Stimulated activated naive B cell treated with anti-CD40 and anti-IgM and Interleukin-4, amounts not matched to agents 10 μg/mL and 1 μg/mL and 100 μg/mL, for 72 hours (primary cell): ENCODE data around the gene KPNB1.
A peak's percentile ranks its signal among the peaks of the same experiment; 100 is the strongest.

ENCODE experiments used
- ATAC-seq, 2 donors: fragments of 150-1000 bp; cut with Tn5 transposase; replicated peaks; 2 replicates each; pipeline ENCODE4 v1.10.0; 2021; ENCODE audit warnings: moderate library complexity in 1 of 2
- DNase-seq: peaks from one replicate; pipeline ENCODE4 v3.0.0; 2021
- H3K27ac Mint-ChIP-seq: one replicate; pipeline ENCODE4 v1.8.0; 2022; ENCODE audit warnings: mild to moderate bottlenecking, mixed read lengths
- H3K27me3 Mint-ChIP-seq, 2 donors: one replicate each; pipeline ENCODE4 v1.8.0; 2022; ENCODE audit warnings: mixed read lengths in 2 of 2
- H3K36me3 Mint-ChIP-seq, 2 donors: one replicate each; pipeline ENCODE4 v1.8.0; 2022; ENCODE audit warnings: mixed read lengths in 2 of 2, mild to moderate bottlenecking in 1 of 2
- H3K4me1 Mint-ChIP-seq, 2 donors: one replicate each; pipeline ENCODE4 v1.8.0; 2022; ENCODE audit warnings: mixed read lengths in 2 of 2, mild to moderate bottlenecking in 1 of 2
- H3K4me3 Mint-ChIP-seq, 2 donors: one replicate each; pipeline ENCODE4 v1.8.0; 2022; ENCODE audit warnings: mild to moderate bottlenecking in 2 of 2, mixed read lengths in 2 of 2, moderate library complexity in 1 of 2
- H3K9me3 Mint-ChIP-seq, 2 donors: one replicate each; pipeline ENCODE4 v1.8.0; 2022; ENCODE audit warnings: mixed read lengths in 2 of 2, mild to moderate bottlenecking in 1 of 2

Gene KPNB1

GRCh38 chr17:47650525-47651522 lies 1.1 kb downstream of the KPNB1 start:
- H3K36me3 Mint-ChIP-seq, result peaks cover 26 to 47% of the 10 kb centered on the region in 2 donors
- peak; percentile 62 to 68 for ATAC-seq

GRCh38 chr17:47651704-47652103 lies 2.0 kb downstream of the KPNB1 start:
- Mint-ChIP-seq H3K27ac (no peak overlapping the region), H3K4me1 (peaks cover 22 to 68% of the 10 kb centered on the region in 2 donors), H3K36me3 (peaks cover 30 to 53% of the 10 kb centered on the region in 2 donors), H3K9me3 (no peaks in the 10 kb centered on the region), H3K27me3 (no peaks in the 10 kb centered on the region), H3K4me3 (peak overlapping the region; percentile 93 to 99)
- DNase-seq (no peak), ATAC-seq (no peak)

More at GRCh38 chr17:47650525-47651522, 1.1 kb downstream of the KPNB1 start:
- H3K9me3 Mint-ChIP-seq, result no peaks in the 10 kb centered on the region
- no peaks in the 10 kb centered on the region for H3K27me3 Mint-ChIP-seq
- H3K4me3 Mint-ChIP-seq, result peak overlapping the region; percentile 93 to 99
- peak overlapping the region; percentile 99 for H3K27ac Mint-ChIP-seq
- DNase-seq, result peak; percentile 96
- peaks cover 19 to 60% of the 10 kb centered on the region in 2 donors for H3K4me1 Mint-ChIP-seq

GRCh38 chr17:47652570-47652969 lies 2.9 kb downstream of the KPNB1 start:
- Mint-ChIP-seq H3K27me3 (no peaks in the 10 kb centered on the region), H3K27ac (peak overlapping the region; percentile 14), H3K9me3 (no peaks in the 10 kb centered on the region), H3K4me3 (peak overlapping the region; percentile 25 to 56), H3K36me3 (peaks cover 31 to 57% of the 10 kb centered on the region in 2 donors), H3K4me1 (peaks cover 22 to 69% of the 10 kb centered on the region in 2 donors)
- DNase-seq (no peak), ATAC-seq (no peak)

DNA sequence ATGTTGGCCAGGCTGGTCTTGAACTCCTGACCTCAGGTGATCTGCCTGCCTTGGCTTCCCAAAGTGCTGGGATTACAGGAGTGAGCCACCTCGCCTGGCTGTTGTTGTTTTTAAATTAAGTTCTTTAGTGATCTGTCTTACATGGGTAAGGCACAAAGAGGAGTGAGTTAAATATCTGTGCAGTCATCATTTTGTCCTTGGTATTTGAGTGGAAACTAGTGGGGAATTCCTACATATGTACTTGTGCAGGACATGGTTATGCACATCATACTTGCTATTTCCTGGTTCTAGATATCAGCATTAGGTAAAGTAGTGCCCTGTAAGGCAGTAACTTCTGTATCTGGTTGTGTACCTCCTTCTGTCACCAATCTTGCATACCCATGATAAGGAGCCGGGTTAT lies 3.7 kb downstream of the KPNB1 start:
- H3K27me3 Mint-ChIP-seq, result no peaks in the 10 kb centered on the region

DNA sequence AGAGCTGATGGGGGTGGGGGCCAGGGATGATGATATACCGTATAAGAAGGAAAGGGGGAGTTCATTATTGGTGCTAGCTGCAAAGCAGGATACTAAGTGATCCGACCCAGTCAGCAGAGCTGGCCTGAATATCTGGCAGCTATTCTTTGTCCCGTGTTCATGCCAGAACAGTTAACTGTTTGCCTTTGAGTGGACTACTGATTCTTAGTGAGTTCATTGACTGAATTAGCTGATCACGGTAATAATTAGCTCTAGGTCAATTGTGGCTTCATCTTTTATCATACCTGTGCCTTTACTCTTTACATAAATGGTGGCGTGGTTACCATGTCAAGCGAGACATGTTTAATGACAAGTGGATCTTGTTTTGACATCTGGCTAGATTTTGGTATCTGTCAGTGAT lies 5.3 kb downstream of the KPNB1 start:
- Mint-ChIP-seq H3K4me3 (no peak overlapping the region), H3K9me3 (no peaks in the 10 kb centered on the region), H3K27ac (no peak overlapping the region), H3K36me3 (peaks cover 36 to 61% of the 10 kb centered on the region in 2 donors), H3K27me3 (no peaks in the 10 kb centered on the region), H3K4me1 (peaks cover 22 to 67% of the 10 kb centered on the region in 2 donors)
- DNase-seq, result no peak
- ATAC-seq, result no peak

More for the DNA sequence above, 3.7 kb downstream of the KPNB1 start:
- Mint-ChIP-seq H3K36me3 (peaks cover 33 to 62% of the 10 kb centered on the region in 2 donors), H3K4me3 (peak overlapping the region; percentile 59 to 68), H3K27ac (peak overlapping the region; percentile 77), H3K9me3 (no peaks in the 10 kb centered on the region), H3K4me1 (peaks cover 24 to 68% of the 10 kb centered on the region in 2 donors)
- no peak for DNase-seq
- no peak for ATAC-seq

GRCh38 chr17:47660064-47660492 lies 10.4 kb downstream of the KPNB1 start:
- peaks cover 33 to 42% of the 10 kb centered on the region in 2 donors for H3K36me3 Mint-ChIP-seq
- H3K4me3 Mint-ChIP-seq, result peak overlapping the region; percentile 46 to 60
- no peak for DNase-seq
- H3K27ac Mint-ChIP-seq, result peak overlapping the region; percentile 77
- no peaks in the 10 kb centered on the region for H3K9me3 Mint-ChIP-seq
- ATAC-seq, result peak; percentile 80 to 85
- no peaks in the 10 kb centered on the region for H3K27me3 Mint-ChIP-seq
- peaks cover 22 to 68% of the 10 kb centered on the region in 2 donors for H3K4me1 Mint-ChIP-seq

DNA sequence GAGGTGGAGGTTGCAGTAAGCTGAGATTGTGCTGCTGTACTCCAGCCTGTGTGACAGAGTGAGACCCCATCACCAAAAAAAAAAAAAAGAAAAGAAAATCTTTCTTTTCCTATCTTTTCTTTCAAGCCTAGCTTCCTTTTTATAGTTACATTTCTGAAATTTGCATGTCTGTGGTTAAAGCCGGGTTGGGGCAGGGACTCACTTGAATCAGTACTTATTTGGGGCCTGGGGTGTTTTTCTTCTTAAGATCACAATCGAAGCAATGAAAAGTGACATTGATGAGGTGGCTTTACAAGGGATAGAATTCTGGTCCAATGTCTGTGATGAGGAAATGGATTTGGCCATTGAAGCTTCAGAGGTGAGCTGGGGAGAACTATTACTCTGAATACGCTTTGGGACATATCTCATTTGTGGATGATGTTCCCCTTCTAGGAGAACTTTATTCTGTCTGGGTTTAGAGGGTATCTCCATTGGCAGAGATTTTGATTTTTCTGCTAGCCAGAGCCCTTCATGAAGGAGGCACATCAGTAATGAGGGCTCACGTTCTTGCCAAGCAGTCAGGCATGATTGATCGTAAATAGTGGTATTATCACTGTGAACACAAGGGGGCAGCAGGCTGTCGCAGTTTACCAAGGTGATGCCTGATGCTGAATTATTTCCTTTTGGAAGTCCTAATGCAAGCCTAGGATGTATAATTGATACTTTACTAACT lies 14.3 kb downstream of the KPNB1 start:
- Mint-ChIP-seq H3K36me3 (peaks cover 28 to 34% of the 10 kb centered on the region in 2 donors), H3K4me1 (peaks cover 16 to 38% of the 10 kb centered on the region in 2 donors), H3K4me3 (peak overlapping the region; percentile 36 to 54), H3K9me3 (no peaks in the 10 kb centered on the region), H3K27me3 (no peaks in the 10 kb centered on the region), H3K27ac (peak overlapping the region; percentile 76)
- ATAC-seq (peak; percentile 73 to 82), DNase-seq (peak; percentile 43)

- peaks cover 15 to 34% of the 10 kb centered on the region in 2 donors for H3K4me1 Mint-ChIP-seq
Measured at GRCh38 chr17:47664624-47664941, 14.9 kb downstream of the KPNB1 start.

DNA sequence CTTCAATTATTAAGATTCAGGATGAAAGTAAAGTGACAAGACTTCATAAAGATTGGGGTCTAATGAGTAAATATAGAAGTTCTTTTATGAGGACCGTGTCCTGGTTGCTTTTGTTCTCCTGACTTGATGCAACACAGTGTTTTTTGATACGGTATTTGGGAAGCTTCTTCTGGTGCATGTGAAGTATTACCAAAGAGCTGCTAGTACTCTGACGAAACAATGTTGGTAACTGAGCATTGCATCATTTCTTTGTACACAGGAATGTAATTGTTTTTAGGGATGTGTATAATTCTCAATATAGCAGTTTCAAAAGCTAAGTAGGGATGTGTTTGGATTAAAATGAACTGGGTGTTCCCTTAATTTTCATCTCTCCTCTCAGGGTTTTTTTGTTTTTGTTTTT lies 15.9 kb downstream of the KPNB1 start:
- H3K27ac Mint-ChIP-seq, result no peak overlapping the region
- H3K36me3 Mint-ChIP-seq, result peaks cover 37 to 40% of the 10 kb centered on the region in 2 donors
- peaks cover 17 to 32% of the 10 kb centered on the region in 2 donors for H3K4me1 Mint-ChIP-seq
- no peak overlapping the region for H3K4me3 Mint-ChIP-seq
- no peak for DNase-seq
- no peaks in the 10 kb centered on the region for H3K27me3 Mint-ChIP-seq
- ATAC-seq, result no peak
- no peaks in the 10 kb centered on the region for H3K9me3 Mint-ChIP-seq

More at GRCh38 chr17:47664624-47664941, 14.9 kb downstream of the KPNB1 start:
- DNase-seq (no peak), ATAC-seq (no peak)
- Mint-ChIP-seq H3K4me3 (peak overlapping the region in 1 of 2 donors; percentile 54), H3K27me3 (no peaks in the 10 kb centered on the region), H3K36me3 (peaks cover 29 to 34% of the 10 kb centered on the region in 2 donors), H3K27ac (no peak overlapping the region), H3K9me3 (no peaks in the 10 kb centered on the region)

DNA sequence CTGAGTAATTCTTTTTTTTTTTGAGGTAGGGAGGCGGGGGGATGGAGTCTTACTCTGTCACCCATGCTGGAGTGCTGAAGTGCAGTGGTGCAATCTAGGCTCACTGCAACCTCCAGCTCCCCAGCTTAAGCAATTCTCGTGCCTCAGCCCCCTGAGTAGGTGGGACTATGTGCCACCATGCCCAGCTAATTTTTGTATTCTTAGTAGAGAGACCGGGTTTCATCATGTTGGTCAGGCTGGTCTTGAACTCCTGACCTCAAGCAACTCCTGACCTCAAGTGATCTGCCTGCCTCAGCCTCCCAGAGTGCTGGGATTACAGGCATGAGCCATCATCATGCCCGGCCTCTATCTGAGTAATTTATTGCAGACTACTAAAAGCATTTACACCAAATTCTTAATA lies 19.4 kb downstream of the KPNB1 start:
- no peaks in the 10 kb centered on the region for H3K9me3 Mint-ChIP-seq
- no peaks in the 10 kb centered on the region for H3K27me3 Mint-ChIP-seq
- no peak overlapping the region for H3K4me3 Mint-ChIP-seq
- peaks cover 10 to 13% of the 10 kb centered on the region in 2 donors for H3K4me1 Mint-ChIP-seq
- ATAC-seq (no peak), DNase-seq (no peak)
- H3K27ac Mint-ChIP-seq, result no peak overlapping the region
- H3K36me3 Mint-ChIP-seq, result peaks cover 40 to 44% of the 10 kb centered on the region in 2 donors

- H3K27me3 Mint-ChIP-seq, result no peaks in the 10 kb centered on the region
- H3K27ac Mint-ChIP-seq, result peak overlapping the region; percentile 16
- peaks cover 7% of the 10 kb centered on the region in 2 donors for H3K4me1 Mint-ChIP-seq
- H3K36me3 Mint-ChIP-seq, result peaks cover 38 to 49% of the 10 kb centered on the region in 2 donors
- H3K4me3 Mint-ChIP-seq, result no peak overlapping the region
- DNase-seq (no peak), ATAC-seq (no peak)
- no peaks in the 10 kb centered on the region for H3K9me3 Mint-ChIP-seq
Measured at GRCh38 chr17:47670064-47670463, 20.3 kb downstream of the KPNB1 start.

- Mint-ChIP-seq H3K4me1 (peaks cover 4 to 7% of the 10 kb centered on the region in 2 donors), H3K27me3 (no peaks in the 10 kb centered on the region), H3K27ac (peak overlapping the region; percentile 47), H3K4me3 (no peak overlapping the region), H3K9me3 (no peaks in the 10 kb centered on the region), H3K36me3 (peaks cover 34 to 63% of the 10 kb centered on the region in 2 donors)
- ATAC-seq (no peak), DNase-seq (no peak)
Measured at GRCh38 chr17:47674499-47674898, 24.8 kb downstream of the KPNB1 start.

DNA sequence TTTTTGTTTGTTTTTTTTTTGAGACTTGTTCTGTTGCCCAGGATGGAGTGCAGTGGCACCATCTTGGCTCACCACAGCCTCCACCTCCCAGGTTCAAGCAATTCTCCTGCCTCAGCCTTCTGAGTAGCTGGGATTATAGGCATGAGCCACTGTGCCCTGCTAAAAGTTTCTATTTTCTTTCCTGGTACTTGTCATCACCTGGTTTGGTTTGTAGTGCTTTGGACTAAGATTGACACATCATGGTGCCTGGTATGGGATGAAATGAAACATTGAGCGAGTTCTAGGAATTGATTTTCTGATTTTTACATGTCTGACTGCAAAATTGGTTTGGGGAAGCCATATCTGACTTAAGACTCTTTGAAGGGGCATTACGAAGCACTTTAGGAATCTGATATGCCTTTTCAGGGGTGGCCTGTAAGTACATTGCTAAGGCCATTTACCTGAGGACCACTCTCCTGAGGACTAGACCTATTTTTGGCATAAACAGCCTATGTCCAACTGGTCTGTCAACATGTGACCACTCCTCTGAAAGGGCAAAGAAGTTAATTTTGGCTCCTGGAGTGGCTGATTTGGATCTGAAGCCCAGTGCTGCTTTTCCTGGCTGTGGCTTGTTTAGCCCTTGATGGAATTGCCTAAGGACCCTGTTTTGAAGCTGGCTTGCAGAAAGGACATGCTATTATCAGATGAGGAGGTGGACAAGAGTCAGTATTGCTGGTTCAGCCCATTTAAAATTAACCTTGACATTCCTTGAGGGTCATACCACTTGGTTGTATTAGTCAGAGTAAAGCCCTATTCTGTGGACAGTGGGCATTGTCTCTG lies 25.9 kb downstream of the KPNB1 start:
- Mint-ChIP-seq H3K27ac (no peak overlapping the region), H3K36me3 (peaks cover 40 to 63% of the 10 kb centered on the region in 2 donors), H3K9me3 (no peaks in the 10 kb centered on the region), H3K4me3 (no peak overlapping the region), H3K27me3 (no peaks in the 10 kb centered on the region), H3K4me1 (peaks cover 0 to 2% of the 10 kb centered on the region in 2 donors)
- no peak for ATAC-seq
- no peak for DNase-seq

DNA sequence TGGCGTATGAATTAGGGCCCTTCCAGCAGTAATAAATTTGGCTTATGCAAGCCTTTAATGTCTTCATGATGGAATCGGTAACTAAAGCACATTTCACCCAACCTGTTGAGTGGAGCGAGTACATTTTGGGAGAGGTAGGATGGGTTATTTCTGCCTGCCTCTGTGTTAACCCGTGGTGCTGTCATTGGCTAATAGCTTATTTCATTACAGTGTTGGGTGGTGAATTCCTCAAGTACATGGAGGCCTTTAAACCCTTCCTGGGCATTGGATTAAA lies 26.4 kb downstream of the KPNB1 start:
- H3K4me3 Mint-ChIP-seq, result no peak overlapping the region
- ATAC-seq, result no peak

More for the DNA sequence above, 26.4 kb downstream of the KPNB1 start:
- Mint-ChIP-seq H3K27me3 (no peaks in the 10 kb centered on the region), H3K9me3 (no peaks in the 10 kb centered on the region), H3K4me1 (peaks cover 0 to 2% of the 10 kb centered on the region in 2 donors), H3K36me3 (peaks cover 35 to 63% of the 10 kb centered on the region in 2 donors), H3K27ac (no peak overlapping the region)
- DNase-seq, result no peak
